Activated T-helper 1 cell treated with Interleukin-2 at 50 U/mL for 16 hours (primary cell): ENCODE data around the gene STX10.
"Not testable (repeated sequence)": the region's sequence is repeated elsewhere in the genome, so short reads cannot be mapped to it uniquely, and the experiment has no call there.

ENCODE experiments used
- DNase-seq: peaks from one replicate; pipeline ENCODE4 v3.0.0-alpha.2; 2020; ENCODE audit warnings: low read depth

The STX10 gene

GRCh38 chr19:13164343-13165161, 14.4 kb upstream of the STX10 start:
- DNase-seq = peak; percentile 43

- no peak for DNase-seq
Observed at GRCh38 chr19:13163609-13164342, 13.6 kb upstream of the STX10 start.

GRCh38 chr19:13162724-13163608, 12.8 kb upstream of the STX10 start:
- peak; percentile 75 for DNase-seq

- DNase-seq = no peak
Observed at GRCh38 chr19:13160557-13160956, 10.4 kb upstream of the STX10 start.

GRCh38 chr19:13159713-13160112, 9.5 kb upstream of the STX10 start:
- no peak for DNase-seq

GRCh38 chr19:13155472-13156359, 5.5 kb upstream of the STX10 start:
- DNase-seq = peak; percentile 73

- no peak for DNase-seq
Observed at GRCh38 chr19:13154911-13155471, 4.8 kb upstream of the STX10 start.

GRCh38 chr19:13154241-13154778, 4.1 kb upstream of the STX10 start:
- no peak for DNase-seq

GRCh38 chr19:13153569-13154240, 3.5 kb upstream of the STX10 start:
- no peak for DNase-seq

- peak; percentile 93 for DNase-seq
Observed at GRCh38 chr19:13152974-13153568, 2.9 kb upstream of the STX10 start.

- DNase-seq = no peak
Observed at GRCh38 chr19:13152356-13152973, 2.3 kb upstream of the STX10 start.

GRCh38 chr19:13151605-13152355, 1.6 kb upstream of the STX10 start:
- peak; percentile 94 for DNase-seq

GRCh38 chr19:13150931-13151604, 893 bp upstream of the STX10 start:
- no peak for DNase-seq

GRCh38 chr19:13149628-13150186, 468 bp downstream of the STX10 start:
- no peak for DNase-seq

GRCh38 chr19:13149173-13149627, 975 bp downstream of the STX10 start:
- DNase-seq = not testable (repeated sequence)

GRCh38 chr19:13146763-13147563, 3.2 kb downstream of the STX10 start:
- no peak for DNase-seq
